COLO668 (cell line): ENCODE results near the gene SLC16A11.
A peak's percentile ranks its signal among the peaks of the same experiment; 100 is the strongest.

ENCODE experiments used
- DNase-seq: peaks from one replicate; lab custom pipeline; 2025; ENCODE audit not compliant: unreplicated experiment; lab: John Stamatoyannopoulos, UW

The SLC16A11 gene

DNA sequence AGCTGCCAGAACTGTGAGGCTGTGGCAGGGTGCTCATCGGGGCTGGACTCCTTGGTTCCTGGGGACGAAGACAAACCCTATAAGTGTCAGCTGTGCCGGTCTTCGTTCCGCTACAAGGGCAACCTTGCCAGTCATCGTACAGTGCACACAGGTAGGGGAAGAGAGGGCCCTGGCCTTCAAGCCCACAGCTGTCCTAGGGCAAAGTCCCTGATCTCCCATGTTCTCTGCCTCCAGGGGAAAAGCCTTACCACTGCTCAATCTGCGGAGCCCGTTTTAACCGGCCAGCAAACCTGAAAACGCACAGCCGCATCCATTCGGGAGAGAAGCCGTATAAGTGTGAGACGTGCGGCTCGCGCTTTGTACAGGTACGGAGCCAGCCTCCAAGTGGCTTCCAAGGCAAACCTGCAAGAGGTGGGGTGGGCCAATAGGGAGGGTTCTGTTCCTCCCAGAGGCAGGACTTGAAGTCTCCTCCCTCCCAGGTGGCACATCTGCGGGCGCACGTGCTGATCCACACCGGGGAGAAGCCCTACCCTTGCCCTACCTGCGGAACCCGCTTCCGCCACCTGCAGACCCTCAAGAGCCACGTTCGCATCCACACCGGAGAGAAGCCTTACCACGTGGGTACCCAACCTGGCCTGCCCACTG lies 17.3 kb downstream of the SLC16A11 start:
- DNase-seq, result peak; percentile 60

DNA sequence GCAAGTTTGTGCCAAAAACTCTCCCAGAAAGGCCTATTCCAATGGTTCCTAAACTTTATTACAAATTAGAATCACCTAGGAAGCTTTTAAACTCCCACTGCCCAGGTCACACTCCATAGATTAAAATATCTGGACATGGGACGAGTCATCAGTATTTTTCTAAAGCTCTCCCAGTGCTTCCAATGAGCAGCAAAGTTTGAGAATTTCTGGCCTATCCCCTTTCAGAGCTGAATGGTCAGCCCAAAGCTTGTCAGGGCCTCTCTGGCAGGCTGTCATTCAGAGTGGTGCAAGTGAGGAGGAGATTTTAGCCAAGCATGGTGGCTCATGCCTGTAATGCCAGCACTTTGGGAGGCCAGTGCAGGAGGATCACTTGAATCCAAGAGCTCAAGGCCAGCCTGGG lies 18.6 kb downstream of the SLC16A11 start:
- DNase-seq, result no peak

DNA sequence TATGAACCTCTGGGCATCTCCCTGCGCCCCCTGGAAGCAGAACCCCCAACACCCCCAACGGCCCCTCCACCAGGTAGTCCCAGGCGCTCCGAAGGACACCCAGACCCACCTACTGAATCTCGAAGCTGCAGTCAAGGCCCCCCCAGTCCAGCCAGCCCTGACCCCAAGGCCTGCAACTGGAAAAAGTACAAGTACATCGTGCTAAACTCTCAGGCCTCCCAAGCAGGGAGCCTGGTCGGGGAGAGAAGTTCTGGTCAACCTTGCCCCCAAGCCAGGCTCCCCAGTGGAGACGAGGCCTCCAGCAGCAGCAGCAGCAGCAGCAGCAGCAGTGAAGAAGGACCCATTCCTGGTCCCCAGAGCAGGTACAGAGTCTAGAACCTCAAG lies 19.5 kb downstream of the SLC16A11 start:
- no peak for DNase-seq

DNA sequence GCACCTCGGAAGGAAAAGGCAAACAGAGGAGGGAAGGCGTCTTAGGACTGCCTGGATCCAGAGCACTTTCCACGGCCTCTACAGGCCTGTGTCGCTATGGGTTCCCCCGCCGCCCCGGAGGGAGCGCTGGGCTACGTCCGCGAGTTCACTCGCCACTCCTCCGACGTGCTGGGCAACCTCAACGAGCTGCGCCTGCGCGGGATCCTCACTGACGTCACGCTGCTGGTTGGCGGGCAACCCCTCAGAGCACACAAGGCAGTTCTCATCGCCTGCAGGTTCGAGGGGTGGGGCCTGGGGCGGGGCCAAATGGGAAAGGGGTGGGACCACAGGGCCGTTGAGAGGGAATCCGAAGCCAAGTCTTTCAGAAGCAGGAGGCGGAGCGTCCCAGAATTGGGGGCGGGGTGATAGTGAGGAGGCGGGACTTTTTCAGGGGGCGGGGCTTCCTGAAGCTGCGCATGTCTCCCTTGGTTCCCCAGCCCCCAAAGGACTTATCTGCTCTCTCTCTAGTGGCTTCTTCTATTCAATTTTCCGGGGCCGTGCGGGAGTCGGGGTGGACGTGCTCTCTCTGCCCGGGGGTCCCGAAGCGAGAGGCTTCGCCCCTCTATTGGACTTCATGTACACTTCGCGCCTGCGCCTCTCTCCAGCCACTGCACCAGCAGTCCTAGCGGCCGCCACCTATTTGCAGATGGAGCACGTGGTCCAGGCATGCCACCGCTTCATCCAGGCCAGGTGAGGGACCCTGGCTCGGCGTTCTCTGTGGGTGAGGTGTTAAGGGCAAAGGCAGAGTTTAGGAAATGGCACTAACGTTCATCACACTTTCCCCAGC lies 20.1 kb downstream of the SLC16A11 start:
- DNase-seq, result no peak

DNA sequence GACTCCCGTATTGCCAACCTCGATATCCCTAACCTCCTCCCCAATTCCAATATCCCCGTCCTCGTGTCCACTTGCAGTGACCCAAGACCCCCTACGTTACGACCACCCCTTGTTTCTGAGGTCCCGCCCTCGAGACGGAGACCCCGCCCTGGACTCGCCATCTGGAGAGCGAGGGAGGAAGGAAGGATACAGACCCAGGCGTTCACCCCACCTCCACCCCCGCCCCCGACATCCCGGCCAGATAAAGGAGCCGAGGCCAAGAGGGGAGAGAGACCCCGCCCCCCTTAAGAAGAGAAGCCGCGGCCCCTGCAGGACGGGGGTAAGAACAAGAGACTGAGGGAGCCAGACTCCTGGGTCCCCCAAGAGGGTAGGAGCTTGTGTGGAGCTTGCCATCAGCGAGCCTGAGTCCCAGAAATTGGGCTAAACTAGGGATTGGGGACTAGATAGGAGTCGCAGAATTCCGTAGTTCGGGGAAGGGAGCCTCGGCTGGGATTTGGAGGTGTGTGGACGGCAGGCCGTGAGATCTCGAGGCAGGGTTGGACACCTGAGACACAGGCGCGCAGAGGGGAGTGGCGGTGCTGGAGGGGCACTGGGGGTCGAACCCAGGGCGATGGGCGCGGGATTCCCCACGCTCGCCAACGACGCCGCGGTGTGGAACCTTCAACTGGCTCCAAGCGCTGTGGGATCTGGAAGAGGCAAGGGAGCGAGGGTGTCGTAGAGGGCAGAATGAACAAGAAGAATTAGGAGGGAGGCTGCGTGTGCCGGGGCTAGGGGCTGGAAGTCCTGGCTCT lies 20.9 kb downstream of the SLC16A11 start, which contains the start of gene BCL6B:
BCL6B (plus strand) TSS at position 270 of the 791 bp plus-strand sequence. CDS start 622 bp downstream, outside the sequence.
- no peak for DNase-seq

DNA sequence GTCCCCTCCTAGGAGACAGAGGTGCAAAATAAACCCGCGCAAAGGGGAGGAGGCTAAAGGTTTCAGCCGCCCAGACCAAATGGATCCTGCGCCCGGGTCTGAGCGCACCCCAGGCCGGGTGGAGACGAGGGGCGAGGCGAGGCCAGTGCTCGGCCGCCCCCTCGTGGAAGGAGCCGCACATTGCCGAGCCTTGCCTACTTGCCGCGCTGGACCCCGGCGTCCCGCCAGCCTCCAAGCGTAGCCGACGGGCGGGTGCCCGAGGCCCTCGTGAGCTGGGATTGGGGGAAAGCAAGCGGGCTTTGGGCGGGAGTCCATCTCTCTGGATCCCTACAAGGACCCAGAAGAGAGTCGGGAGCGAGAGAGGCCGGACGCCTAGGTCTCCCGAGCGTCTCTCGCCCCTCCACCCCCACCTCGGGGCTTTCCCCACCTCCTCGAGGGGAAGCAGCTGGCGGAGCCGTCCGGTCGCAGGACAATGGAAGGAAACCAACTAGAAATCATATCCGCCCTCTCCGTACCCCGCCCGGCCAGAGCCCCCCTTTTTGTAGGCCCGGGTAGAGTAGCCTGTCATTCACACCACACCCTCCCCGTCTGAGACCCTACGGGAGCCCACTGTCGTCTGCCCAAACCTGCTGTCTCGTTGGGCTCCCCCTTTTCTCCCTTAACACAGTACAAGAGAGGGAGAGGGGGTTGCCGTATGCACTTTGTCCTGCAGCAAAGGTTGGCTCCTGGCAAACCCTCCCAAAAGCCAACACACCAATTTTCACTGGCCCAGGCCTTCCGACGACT lies 21.7 kb downstream of the SLC16A11 start:
- peak; percentile 64 for DNase-seq

DNA sequence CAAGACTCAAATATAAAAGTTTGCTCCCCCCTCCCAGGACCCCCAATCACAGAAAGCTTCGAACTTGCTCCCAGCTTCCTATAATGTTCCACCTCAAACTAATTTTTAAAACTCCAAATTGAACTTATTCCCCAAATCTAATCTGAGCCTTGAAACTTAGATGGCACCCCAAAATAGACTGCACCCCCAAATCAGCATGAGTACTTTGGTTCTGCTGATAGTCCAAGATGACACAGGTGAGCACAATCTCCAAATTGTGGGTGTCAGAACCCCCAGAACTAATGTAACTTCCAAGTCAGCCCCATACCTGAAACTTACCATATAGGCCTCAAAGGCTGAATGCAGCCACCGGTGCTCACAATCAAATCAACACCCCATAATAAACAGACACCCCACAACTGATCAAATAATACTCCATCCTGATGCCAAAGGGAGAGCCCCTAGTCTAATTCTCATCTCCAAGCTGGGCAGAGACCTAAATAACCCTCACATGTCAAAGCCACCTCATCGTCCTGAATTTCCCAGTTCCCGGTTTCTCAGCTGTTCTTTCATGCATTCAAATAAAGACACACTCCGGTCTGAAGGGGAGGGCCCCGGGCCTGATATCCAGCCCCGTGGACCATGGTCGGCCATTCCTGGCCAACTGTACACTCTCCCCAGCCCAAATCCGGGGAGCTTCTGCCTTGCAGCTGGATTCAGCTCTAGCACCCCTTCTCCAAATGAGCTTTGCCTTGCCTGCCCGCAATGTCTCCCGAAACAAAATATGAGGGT lies 22.8 kb downstream of the SLC16A11 start:
- DNase-seq, result no peak

DNA sequence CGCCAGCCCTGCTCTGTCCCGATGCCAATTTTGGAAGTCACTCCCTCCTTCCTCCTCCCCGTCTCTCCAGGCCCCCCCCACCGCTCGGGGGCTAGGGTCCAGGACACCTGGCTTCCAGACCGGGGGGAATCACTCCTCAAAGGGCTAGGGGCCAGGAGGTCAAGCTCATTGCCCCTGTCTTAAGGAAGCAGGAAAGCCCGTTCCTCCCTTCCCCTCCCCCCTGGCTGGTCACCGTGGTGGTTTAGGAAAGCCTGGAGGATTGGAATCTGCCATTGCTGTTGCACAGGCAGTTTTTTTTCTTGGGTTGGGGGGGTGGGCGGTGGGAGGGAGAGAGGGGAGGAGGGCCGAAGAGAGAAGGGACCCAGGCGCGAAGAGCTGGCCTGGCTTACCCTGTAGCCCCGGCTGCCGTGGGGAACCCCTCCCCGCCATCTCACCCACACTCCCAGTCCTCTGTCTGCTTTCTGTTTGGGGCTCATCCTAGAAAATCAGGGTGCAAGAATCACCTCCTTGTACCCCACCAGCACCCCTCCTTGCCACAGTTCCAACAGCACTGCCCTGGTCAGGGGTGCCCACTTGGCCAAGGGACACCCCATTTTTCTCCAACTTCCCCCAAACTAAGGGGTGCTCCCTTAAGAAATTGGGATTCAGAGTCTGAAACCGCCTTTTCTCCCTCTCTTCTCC lies 23.9 kb downstream of the SLC16A11 start:
- DNase-seq, result peak; percentile 5

DNA sequence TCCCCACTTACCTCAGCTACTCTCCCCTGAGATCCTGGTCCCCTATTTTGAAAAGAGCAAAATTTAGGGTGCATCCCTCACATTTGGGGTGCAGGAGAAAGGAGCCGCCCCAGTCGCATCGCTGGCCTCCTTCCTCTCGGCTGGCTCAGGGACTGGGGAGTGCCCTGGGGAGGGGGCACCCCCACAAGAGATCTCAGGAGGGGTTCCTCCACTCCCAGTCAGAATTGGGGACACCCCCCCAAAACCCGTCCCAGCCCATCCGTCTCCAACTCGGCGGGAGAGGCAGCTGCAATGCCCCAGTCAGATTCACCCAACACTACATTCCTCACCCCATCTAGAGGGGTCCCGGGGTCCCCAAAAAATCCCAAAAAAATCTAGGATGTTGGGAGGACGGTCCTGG lies 24.5 kb downstream of the SLC16A11 start:
- DNase-seq, result no peak

DNA sequence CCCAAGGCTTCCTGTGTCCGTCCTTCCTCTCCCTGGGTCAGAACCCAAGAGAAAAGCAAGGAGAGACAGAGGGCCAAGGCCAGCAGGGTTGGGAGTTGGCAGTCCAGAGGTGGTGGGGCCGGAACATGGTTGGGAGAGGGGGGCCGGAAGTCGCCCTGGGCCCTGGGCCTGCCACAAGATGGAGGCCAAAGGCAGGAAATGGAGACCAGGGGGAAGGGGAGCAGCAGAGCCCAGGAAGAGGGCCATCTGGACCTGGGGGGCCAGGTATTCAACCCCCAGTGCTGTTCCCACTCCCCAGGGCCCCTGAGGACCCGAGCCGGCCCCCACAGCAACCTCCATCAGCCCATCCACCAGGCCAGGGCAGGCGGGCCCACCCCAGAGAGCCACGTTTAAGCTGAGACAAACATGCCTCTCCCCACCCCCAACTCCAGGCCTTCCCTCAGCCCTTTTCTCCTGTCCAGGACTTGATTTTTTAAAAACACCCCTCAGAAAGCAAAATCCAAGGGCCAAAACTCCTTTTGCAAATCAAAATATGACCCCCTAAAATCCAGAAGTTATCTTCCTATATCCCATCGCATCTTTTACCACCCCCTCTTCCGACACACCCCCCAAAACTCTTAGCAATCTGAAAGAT lies 25.4 kb downstream of the SLC16A11 start:
- DNase-seq, result no peak

DNA sequence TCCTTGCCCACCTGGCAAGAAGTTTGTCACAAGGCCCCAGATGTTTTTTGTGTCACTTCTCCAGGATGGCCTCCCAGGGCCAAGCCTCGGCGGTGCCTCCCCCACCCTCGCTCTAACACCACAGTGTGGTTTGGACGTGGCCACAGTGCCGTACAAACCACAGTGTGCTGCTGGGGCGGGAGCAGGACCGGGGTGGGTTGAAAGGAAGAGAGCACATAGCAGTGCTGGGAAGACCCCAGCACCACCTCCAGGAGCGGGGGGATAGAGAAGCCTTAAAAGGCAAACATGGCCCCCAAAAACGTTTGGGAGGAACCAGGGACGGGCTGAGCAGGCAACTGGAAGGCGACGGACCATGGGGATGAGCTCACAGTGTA lies 26.1 kb downstream of the SLC16A11 start:
- no peak for DNase-seq

DNA sequence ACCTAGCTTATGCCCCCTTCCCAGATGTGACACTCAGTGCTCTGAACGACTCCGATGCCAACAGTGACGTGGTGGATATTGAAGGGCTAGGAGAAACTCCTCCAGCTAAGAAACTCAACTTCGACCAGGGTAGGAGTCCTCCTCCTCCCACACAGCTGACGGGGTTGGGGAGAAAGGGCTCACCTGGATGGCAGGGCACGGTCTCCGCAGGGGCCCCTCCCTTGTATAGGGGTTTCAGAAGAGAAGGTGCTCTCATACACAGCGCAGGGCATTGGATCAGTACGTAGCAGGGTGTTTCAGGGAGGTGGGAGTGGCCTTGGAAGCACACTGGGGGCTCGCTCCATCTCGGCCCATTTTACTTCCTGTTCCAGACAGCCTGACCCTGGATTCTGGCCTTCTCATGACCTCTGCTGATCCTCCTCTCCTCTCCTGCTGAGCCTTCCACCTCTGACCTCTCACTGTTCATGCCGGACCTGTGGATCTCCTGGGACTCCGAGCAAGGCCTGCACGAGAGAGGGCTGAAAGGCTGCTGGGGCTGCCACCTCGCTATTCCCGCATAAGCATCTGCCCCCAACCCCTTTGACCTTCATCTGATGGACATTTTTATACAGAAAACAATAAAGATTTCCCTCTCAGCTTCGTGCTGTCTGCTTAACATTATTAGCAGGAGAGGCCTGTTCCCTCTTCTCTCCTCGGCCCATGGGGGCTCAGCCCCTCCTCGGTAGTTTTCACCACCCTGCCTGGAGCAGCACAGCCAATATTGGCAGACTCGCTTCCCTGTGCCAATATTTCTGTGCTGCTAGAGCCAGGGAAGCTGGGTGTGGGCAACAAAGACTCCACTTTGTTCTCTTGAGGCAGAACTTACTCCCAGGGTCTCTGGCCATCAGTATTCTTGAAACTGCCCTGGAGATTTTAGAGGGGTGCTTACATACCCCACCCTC lies 26.7 kb downstream of the SLC16A11 start:
- DNase-seq, result no peak

DNA sequence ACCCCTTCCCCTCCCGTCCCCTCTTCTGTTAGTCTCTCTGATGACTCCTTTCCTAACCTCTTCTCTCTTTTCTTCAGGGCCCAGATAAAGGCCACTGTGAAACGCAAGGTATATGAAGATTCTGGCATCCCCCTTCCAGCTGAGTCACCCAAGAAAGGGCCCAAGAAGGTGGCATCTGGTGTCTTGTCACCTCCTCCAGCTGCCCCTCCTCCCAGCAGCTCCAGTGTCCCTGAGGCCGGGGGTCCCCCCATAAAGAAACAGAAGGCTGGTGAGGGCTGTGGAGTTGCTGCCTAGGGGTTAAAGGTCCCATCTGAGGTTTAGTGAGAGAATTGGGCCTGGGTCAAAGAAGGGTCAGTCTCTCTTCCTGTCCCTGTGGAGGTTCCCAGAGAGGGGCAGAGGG lies 27.5 kb downstream of the SLC16A11 start:
- DNase-seq, result no peak

DNA sequence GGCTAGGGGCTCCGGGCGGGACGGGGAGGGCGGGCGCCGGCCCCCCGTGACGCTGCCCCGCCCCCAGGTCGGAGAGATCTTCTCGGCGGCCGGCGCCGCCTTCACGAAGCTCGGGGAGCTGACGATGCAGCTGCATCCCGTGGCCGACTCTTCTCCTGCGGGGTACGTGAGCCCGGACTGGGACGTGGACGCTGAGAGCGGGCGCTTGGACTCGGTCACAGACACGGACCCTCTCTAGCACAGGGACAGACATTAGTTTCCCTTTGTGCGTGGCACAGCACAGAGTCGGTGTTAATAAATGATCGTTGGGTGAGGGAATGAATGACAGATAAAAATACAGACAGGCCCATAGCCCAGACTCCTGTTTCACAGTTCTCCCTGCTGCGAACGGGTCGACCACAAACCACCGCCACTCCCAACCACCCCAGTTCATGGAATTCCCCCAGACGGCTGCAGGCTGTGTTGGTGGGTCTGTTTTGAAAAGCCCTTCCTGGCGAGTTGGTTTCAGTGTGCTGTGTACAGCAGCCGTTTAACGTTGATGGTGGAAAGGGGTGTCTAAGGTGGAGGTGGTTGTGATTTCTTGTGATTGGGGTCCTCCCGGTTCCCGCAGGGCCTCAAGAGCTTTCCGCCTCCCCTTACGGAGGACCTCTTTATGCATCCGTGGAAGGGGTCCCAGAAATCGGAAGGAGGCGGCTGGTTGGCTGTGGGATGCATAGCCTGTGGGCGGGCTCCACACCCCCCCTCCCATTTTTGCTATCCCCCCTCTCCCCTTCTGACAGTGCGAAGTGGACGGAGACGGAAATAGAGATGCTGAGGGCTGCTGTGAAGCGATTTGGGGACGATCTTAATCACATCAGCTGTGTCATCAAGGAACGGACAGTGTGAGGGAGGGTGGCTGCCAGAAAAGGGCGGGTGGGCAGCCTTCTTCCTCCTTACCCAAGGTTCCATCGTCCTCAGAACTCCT lies 28.6 kb downstream of the SLC16A11 start:
- peak; percentile 15 for DNase-seq

DNA sequence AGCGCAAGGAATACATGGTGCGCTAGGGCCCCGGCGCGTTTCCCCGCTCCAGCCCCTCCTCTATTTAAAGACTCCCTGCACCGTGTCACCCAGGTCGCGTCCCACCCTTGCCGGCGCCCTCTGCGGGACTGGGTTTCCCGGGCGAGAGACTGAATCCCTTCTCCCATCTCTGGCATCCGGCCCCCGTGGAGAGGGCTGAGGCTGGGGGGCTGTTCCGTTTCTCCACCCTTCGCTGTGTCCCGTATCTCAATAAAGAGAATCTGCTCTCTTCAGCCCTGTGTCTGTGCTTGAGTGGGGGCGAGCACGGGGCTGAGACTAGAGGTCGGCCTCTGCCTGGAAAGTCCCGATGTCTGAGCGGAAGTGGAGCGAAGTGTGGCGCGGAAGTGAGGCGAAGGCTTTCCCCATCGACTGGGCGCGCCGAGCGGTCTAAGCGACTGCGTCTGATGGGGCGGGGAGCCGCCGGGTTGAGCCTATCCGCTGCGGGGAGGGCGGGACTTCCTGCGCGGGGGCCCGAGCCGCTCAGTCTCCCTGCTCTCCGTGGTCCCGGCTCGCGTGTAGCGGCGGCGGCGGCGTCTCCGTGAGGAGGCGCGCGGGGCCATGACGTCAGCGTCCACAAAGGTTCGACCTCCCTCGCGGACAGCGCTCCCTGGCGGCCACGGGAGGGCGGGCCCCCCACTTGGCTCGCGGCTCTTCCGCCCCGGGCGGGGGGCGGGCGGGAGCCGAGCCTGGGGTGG lies 29.5 kb downstream of the SLC16A11 start:
- DNase-seq, result peak; percentile 96

DNA sequence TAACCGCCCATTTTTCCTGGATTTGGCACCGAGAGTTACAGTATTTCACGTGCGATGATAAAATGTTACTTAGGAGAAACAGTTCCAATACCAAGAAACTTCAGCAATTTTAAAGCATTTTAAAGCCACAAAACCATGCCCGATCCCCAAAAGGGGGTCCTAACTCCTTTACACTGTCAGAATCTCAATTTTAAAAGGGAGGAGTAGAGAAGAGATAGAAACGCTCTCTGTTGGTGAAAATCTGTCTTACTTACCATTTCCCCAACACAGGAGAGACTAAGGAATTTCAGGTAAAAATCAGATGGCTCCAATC lies 32.0 kb downstream of the SLC16A11 start:
- DNase-seq, result no peak
